H1 (cell line): ENCODE data around the gene AAMDC.

Experiments used
- EP300 ChIP-seq, 2 experiments: IDR thresholded peaks; 1 replicate in 1 of 2; 2 replicates in 1 of 2; pipeline ENCODE4 v1.6.1; 2011 to 2012; ENCODE audit warnings: low read depth in 2 of 2, low read length in 2 of 2, mild to moderate bottlenecking in 2 of 2, borderline replicate concordance in 1 of 2, inconsistent platforms in 1 of 2, moderate library complexity in 1 of 2
- EZH2 ChIP-seq: fragments of 200-600 bp; sonication (generic); IDR thresholded peaks from 2 replicates; pipeline ENCODE4 v1.7.1; 2012; ENCODE audit warnings: low read depth, mild to moderate bottlenecking, moderate library complexity, low read length, inconsistent platforms; ENCODE audit not compliant: severe bottlenecking
- HDAC2 ChIP-seq, 2 experiments: fragments of 300-600 bp in 1 of 2; sonication (generic) in 1 of 2; IDR thresholded peaks; 2 replicates each; pipeline ENCODE4 v1.6.1; 2011 to 2012; ENCODE audit warnings: low read depth in 2 of 2, low read length in 2 of 2, mild to moderate bottlenecking in 2 of 2, moderate library complexity in 2 of 2, borderline replicate concordance in 1 of 2, inconsistent platforms in 1 of 2
- HDAC6 ChIP-seq: IDR thresholded peaks from one replicate; pipeline ENCODE4 v1.7.1; 2012; ENCODE audit warnings: low read depth, mild to moderate bottlenecking, inconsistent platforms, low read length, moderate library complexity
- JUN ChIP-seq: IDR thresholded peaks from 2 replicates; pipeline ENCODE4 v1.6.1; 2011; ENCODE audit warnings: low read depth, mild to moderate bottlenecking, improper control_type of control experiment, low read length
- KDM1A ChIP-seq: fragments of 200-600, 300-600 bp; sonication (generic); IDR thresholded peaks from 2 replicates; pipeline ENCODE4 v1.7.1; 2016; ENCODE audit warnings: mild to moderate bottlenecking, low read length, borderline replicate concordance
- POLR2A ChIP-seq, 2 experiments: IDR thresholded peaks; 1 replicate in 1 of 2; 2 replicates in 1 of 2; pipeline ENCODE4 v1.6.1; 2011; ENCODE audit warnings: low read depth in 2 of 2, low read length in 2 of 2, mild to moderate bottlenecking in 2 of 2; ENCODE audit errors: control extremely low read depth in 1 of 2
- RAD21 ChIP-seq, 2 experiments: IDR thresholded peaks in 1 of 2; conservative IDR thresholded peaks in 1 of 2; 2 replicates each; pipeline ENCODE4 v1.6.1; 2011; ENCODE audit warnings: low read depth in 2 of 2, low read length in 2 of 2, improper control_type of control experiment in 1 of 2, inconsistent platforms in 1 of 2, mild to moderate bottlenecking in 1 of 2, moderate library complexity in 1 of 2
- RFX5 ChIP-seq: IDR thresholded peaks from 2 replicates; pipeline ENCODE4 v1.6.1; 2011; ENCODE audit warnings: low read depth, low read length, improper control_type of control experiment, borderline replicate concordance
- SP1 ChIP-seq: IDR thresholded peaks from 2 replicates; pipeline ENCODE4 v1.6.1; 2011; ENCODE audit warnings: low read depth, low read length
- TF ChIP-seq, protein P1 (sequence below), 3 experiments: IDR thresholded peaks; 1 replicate in 2 of 3; 2 replicates in 1 of 3; pipeline versions ENCODE4 v1.5.1 to v1.6.1; 2011; ENCODE audit warnings: low read length in 3 of 3, mild to moderate bottlenecking in 3 of 3, inconsistent platforms in 2 of 3, low read depth in 1 of 3, moderate library complexity in 1 of 3; ENCODE audit not compliant: insufficient read depth in 1 of 3; ENCODE audit errors: control extremely low read depth in 1 of 3

DNA sequence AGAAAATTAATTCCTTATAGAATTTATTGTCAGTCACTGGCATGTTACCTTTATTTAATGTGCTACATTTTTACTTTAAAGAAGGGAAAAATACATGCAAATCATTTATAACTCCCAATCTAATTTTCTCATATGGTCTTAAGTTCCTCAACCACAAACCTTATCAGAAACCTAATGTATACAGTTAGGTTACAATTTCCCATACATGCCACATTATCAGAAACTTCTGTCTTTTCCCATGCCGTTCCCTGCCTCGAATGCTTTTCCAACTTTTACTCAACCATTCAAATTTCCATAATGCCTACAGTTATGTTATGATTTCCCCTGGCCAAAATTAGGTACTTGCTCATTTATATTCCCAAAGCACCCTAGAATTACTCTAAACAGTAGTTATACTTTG is 14.0 kb upstream of the AAMDC start:
- TF ChIP-seq, protein P1, sequence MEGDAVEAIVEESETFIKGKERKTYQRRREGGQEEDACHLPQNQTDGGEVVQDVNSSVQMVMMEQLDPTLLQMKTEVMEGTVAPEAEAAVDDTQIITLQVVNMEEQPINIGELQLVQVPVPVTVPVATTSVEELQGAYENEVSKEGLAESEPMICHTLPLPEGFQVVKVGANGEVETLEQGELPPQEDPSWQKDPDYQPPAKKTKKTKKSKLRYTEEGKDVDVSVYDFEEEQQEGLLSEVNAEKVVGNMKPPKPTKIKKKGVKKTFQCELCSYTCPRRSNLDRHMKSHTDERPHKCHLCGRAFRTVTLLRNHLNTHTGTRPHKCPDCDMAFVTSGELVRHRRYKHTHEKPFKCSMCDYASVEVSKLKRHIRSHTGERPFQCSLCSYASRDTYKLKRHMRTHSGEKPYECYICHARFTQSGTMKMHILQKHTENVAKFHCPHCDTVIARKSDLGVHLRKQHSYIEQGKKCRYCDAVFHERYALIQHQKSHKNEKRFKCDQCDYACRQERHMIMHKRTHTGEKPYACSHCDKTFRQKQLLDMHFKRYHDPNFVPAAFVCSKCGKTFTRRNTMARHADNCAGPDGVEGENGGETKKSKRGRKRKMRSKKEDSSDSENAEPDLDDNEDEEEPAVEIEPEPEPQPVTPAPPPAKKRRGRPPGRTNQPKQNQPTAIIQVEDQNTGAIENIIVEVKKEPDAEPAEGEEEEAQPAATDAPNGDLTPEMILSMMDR (IDR thresholded peaks at IDR 0.05; ENCODE audit: control extremely low read depth in 1 of 3, insufficient read depth in 1 of 3, low read depth in 1 of 3, low read length in 3 of 3), result no peak
- TF ChIP-seq POLR2A (IDR thresholded peaks at IDR 0.05; ENCODE audit: control extremely low read depth in 1 of 2, low read depth in 2 of 2, low read length in 2 of 2) (no peak), EZH2 (no peak), RFX5 (no peak), HDAC6 (no peak), JUN (no peak), EP300 (IDR thresholded peaks at IDR 0.05; ENCODE audit: borderline replicate concordance in 1 of 2, low read depth in 2 of 2, low read length in 2 of 2) (no peak), SP1 (no peak), RAD21 (IDR thresholded peaks at IDR 0.05 in 1 of 2, conservative IDR thresholded peaks at IDR 0.05 in 1 of 2; ENCODE audit: low read depth in 2 of 2, low read length in 2 of 2) (no peak), KDM1A (no peak), HDAC2 (IDR thresholded peaks at IDR 0.05; ENCODE audit: borderline replicate concordance in 1 of 2, low read depth in 2 of 2, low read length in 2 of 2) (no peak)
